ENCODE data around the gene MUS81. TPM values are rescaled to one million over a fixed set of nuclear protein-coding genes. Genes with fewer than 3 reads are reported as not detected.

MUS81 gene
- total RNA-seq, 2 experiments from 2014 or later: 102 to 130 TPM

DNA sequence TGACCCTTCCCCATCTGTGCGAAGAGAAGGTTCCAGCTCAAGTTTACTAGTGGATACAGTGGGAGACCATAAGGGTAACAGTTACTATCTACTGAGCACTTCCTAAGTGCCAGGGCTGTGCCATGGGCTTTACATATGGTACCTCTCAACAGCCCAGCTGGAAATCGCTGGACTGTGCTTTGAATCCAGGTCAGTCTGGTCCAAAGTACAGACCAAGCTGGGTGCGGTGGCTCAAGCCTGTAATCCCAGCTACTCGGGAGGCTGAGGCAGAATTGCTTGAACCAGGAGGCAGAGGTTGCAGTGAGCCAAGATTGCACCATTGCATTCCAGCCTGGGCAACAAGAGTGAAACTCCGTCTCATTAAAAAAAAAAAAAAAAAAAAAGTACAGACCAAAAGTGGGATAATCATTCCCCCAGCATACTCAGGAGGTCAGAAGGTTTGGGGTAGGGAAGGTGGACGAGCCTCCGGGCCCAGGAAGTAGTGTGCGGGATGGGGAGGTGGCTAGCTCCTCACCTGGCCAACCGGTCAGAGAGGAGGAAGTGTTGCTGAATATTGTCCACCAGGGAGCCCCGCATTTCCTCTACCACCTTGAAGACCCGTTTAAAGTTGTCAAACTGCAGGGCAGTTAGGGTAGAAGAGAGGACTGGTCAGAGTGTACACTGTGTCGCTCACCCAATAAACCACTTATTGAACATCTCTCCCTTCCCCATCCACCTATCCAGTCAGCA is 25.7 kb downstream of the MUS81 start:
- H3K9me3 ChIP-seq (ENCODE audit: low read length): no peaks in the 10 kb centered on the region
- peak overlapping the region; percentile 97 for H3K4me2 ChIP-seq (ENCODE audit: low read length)
- H4K20me1 ChIP-seq (ENCODE audit: insufficient read depth, low read length): no peaks in the 10 kb centered on the region
- intact Hi-C loops (cut with micrococcal nuclease; ENCODE audit: unreplicated experiment): loop anchor here (5.0 kb wide), 1 partner anchor 246 kb away; no protein-coding TSS in a partner anchor
- H3K27ac ChIP-seq (ENCODE audit: low read depth, low read length, poor library complexity, severe bottlenecking): no peak overlapping the region
- no peak for DNase-seq (ENCODE audit: low spot score)
- H3K4me3 ChIP-seq (ENCODE audit: low read depth, low read length, poor library complexity, severe bottlenecking): no peak overlapping the region
- TF ChIP-seq EZH2phosphoT487 (IDR thresholded peaks at IDR 0.05; ENCODE audit: borderline replicate concordance, low read depth, low read length): no peak
- TF ChIP-seq, protein P1, sequence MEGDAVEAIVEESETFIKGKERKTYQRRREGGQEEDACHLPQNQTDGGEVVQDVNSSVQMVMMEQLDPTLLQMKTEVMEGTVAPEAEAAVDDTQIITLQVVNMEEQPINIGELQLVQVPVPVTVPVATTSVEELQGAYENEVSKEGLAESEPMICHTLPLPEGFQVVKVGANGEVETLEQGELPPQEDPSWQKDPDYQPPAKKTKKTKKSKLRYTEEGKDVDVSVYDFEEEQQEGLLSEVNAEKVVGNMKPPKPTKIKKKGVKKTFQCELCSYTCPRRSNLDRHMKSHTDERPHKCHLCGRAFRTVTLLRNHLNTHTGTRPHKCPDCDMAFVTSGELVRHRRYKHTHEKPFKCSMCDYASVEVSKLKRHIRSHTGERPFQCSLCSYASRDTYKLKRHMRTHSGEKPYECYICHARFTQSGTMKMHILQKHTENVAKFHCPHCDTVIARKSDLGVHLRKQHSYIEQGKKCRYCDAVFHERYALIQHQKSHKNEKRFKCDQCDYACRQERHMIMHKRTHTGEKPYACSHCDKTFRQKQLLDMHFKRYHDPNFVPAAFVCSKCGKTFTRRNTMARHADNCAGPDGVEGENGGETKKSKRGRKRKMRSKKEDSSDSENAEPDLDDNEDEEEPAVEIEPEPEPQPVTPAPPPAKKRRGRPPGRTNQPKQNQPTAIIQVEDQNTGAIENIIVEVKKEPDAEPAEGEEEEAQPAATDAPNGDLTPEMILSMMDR (conservative IDR thresholded peaks at IDR 0.05; ENCODE audit: low read length): no peak
- H3K79me2 ChIP-seq (ENCODE audit: insufficient read depth, low read depth, low read length): peaks cover 19% of the 10 kb centered on the region; the same call in 1 of the 2 replicates
- H2AFZ ChIP-seq (ENCODE audit: low read length): no peak overlapping the region
- H3K9me2 ChIP-seq (ENCODE audit: insufficient read depth, low read length): no peaks in the 10 kb centered on the region
- peaks cover 50% of the 10 kb centered on the region for H3K4me1 ChIP-seq (ENCODE audit: insufficient read depth, low read length, poor library complexity, severe bottlenecking)
- H3K36me3 ChIP-seq (ENCODE audit: insufficient read depth, low read length): peaks cover 53% of the 10 kb centered on the region
- CTCF ChIA-PET (ENCODE audit: unreplicated experiment): no interaction called here
- BruUV-seq (replicated peaks): no TSS peak
- POLR2A ChIA-PET: interaction anchor here (0.9 to 5.6 kb wide), 2 partner anchors 15 to 26 kb away, joined by 4 to 59 read pairs; partner anchors contain the start of genes CFL1 and MUS81

- Histone ChIP-seq H3K79me2 (ENCODE audit: insufficient read depth, low read depth, low read length) (peaks cover 30% of the 10 kb centered on the region), H3K27ac (ENCODE audit: low read depth, low read length, poor library complexity, severe bottlenecking) (peak overlapping the region; percentile 80), H3K4me1 (ENCODE audit: insufficient read depth, low read length, poor library complexity, severe bottlenecking) (peaks cover 51% of the 10 kb centered on the region), H2AFZ (ENCODE audit: low read length) (no peak overlapping the region), H3K9me2 (ENCODE audit: insufficient read depth, low read length) (no peaks in the 10 kb centered on the region), H4K20me1 (ENCODE audit: insufficient read depth, low read length) (no peaks in the 10 kb centered on the region), H3K9me3 (ENCODE audit: low read length) (no peaks in the 10 kb centered on the region), H3K4me2 (ENCODE audit: low read length) (peak overlapping the region; percentile 97), H3K4me3 (ENCODE audit: low read depth, low read length, poor library complexity, severe bottlenecking) (peak overlapping the region; percentile 93), H3K36me3 (ENCODE audit: insufficient read depth, low read length) (peaks cover 54% of the 10 kb centered on the region)
- no peak for DNase-seq (ENCODE audit: low spot score)
- TF ChIP-seq, protein P1 (conservative IDR thresholded peaks at IDR 0.05; ENCODE audit: low read length): no peak
- TF ChIP-seq EZH2phosphoT487 (IDR thresholded peaks at IDR 0.05; ENCODE audit: borderline replicate concordance, low read depth, low read length): no peak
- no TSS peak for BruUV-seq (replicated peaks)
- POLR2A ChIA-PET: interaction anchor here (0.6 to 5.6 kb wide), 4 partner anchors 14 to 27 kb away, joined by 3 to 59 read pairs (median 6); partner anchors contain the start of genes CFL1 and MUS81
- CTCF ChIA-PET (ENCODE audit: unreplicated experiment): interaction anchor here (0.9 to 1.3 kb wide), 3 partner anchors 8 to 29 kb away, joined by 4 to 24 read pairs (median 10); partner anchors contain the start of gene CFL1
- intact Hi-C loops (cut with micrococcal nuclease; ENCODE audit: unreplicated experiment): loop anchor here (5.0 kb wide), 1 partner anchor 245 kb away; no protein-coding TSS in a partner anchor
Measured at GRCh38 chr11:65886826-65887722, 26.8 kb downstream of the MUS81 start.
